Activated naive CD8-positive, alpha-beta T cell treated with anti-CD3 and anti-CD28 coated beads, Interleukin-2, amount 10 ng/mL, durations not matched to agents 7 days and 5 days (primary cell): Measurements from ENCODE around the gene TOPORS. TPM values are rescaled to one million over a fixed set of nuclear protein-coding genes. Genes with fewer than 3 reads are reported as not detected.
"Not testable (repeated sequence)": the region's sequence is repeated elsewhere in the genome, so short reads cannot be mapped to it uniquely, and the experiment has no call there.

Experiments used
- ATAC-seq: fragments of 150-1000 bp; cut with Tn5 transposase; one replicate; pipeline ENCODE4 v1.10.0; 2021; ENCODE audit warnings: low read depth, moderate library complexity
- POLR2A ChIA-PET: fragments of 350-600 bp; sonication (Branson Sonifier 250); formaldehyde crosslinking; loops from one replicate; lab custom pipeline; 2021; ENCODE audit warnings: antibody characterized with exemption; lab: Charles Lee
- DNase-seq: peaks from one replicate; pipeline ENCODE4 v3.0.0; 2021
- H3K27ac Mint-ChIP-seq: one replicate; pipeline ENCODE4 v1.8.0; 2022; ENCODE audit warnings: mild to moderate bottlenecking, mixed read lengths
- H3K27me3 Mint-ChIP-seq: one replicate; pipeline ENCODE4 v1.8.0; 2022; ENCODE audit warnings: mild to moderate bottlenecking, moderate library complexity, mixed read lengths
- H3K36me3 Mint-ChIP-seq: one replicate; pipeline ENCODE4 v1.8.0; 2021; ENCODE audit warnings: mild to moderate bottlenecking, mixed read lengths
- H3K4me1 Mint-ChIP-seq: one replicate; pipeline ENCODE4 v1.8.0; 2021; ENCODE audit warnings: mixed read lengths
- H3K4me3 Mint-ChIP-seq: one replicate; pipeline ENCODE4 v1.8.0; 2022; ENCODE audit warnings: mild to moderate bottlenecking, moderate library complexity, mixed read lengths
- H3K9me3 Mint-ChIP-seq: one replicate; pipeline ENCODE4 v1.8.0; 2021; ENCODE audit warnings: mixed read lengths
- total RNA-seq, 2 experiments: library from RNA; stranded (reverse); gene quantifications; one replicate each; pipeline ENCODE4 v1.2.3, GENCODE V29; 2021

The TOPORS gene
- total RNA-seq, 2 experiments from 2014 or later = 17.2 to 18.1 TPM

DNA sequence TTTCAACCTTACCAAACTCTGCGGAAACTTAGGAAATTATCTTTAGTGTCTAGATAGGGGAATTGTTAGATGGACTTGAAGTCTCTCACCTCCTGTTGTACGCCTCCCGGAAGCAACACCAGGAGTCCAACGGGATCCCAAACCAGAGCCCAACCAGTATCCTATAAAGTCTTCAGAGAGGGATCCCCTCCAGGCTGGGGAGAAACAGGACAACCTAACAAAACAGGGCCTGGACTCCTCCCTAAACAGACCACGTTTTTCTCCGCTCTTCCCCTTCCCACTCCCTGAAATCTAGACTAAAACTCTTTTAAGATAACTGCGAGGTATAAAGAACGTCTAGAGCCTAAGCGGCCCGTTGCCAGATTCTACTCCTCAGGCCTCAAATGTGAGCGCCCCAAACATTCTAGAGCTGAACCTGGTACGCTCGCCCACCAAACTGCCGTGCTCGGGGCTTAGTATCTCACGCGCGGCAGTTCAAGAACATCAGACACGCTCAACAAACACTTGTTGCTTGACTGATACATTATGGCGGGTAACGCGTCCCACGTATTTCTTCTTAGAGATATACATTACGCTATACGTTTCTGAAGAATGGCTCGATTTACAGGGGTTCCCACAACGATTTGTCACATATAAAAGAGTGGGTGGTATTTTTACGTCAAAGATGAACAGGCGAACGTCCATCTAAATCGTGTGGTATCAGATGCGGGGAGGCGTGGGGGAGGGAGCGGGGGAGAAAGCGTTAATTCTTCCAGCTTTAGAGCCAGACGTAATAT lies 922 bp downstream of the TOPORS start:
- DNase-seq (peak; percentile 62), ATAC-seq (peak; percentile 8)
- H3K9me3 Mint-ChIP-seq = no peaks in the 10 kb centered on the region
- H3K27ac Mint-ChIP-seq = peak overlapping the region; percentile 92
- POLR2A ChIA-PET = interaction anchor here (0.5 to 4.5 kb wide), 13 partner anchors 14 to 954 kb away, joined by 3 to 47 read pairs (median 5); partner anchors contain the start of genes ACO1, NDUFB6 and RIGI
- H3K4me3 Mint-ChIP-seq = peak overlapping the region; percentile 98
- H3K36me3 Mint-ChIP-seq = peaks cover 16% of the 10 kb centered on the region
- H3K27me3 Mint-ChIP-seq = no peaks in the 10 kb centered on the region
- H3K4me1 Mint-ChIP-seq = peaks cover 28% of the 10 kb centered on the region

DNA sequence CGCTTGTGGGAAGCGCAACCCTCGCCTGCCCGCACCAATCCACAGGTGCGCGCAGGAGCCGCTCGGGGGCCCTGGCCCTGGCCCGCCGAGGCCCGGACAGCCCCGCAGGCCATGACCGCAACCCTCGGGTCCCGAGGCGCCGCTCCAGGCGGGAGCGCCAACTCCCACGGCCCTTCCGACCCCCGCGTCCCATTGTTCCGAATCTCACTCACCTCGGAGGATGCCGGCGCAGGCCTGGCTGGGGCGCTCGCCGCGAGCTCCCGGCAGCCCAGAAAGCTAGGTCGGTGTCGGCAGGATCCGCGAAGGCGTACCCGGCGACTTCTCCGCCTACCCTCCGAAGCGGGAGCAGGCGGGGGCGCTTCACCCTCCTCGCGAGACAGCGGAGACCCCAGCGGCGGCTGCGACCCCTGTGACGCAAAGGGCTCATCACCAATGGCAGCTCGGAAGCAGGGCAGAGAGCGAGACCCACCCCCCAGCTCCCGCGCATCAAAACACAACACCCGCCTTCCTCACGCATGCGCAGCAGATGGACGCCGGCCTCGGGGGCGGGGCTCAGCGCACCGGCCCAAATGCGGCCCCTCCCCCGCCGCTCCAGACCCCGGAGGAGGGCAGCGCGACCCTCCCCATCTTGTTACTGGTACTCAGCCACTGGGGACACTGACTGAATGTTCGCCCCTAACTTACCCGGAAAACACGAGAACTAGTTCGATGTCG lies 1.7 kb downstream of the TOPORS start:
- Mint-ChIP-seq H3K4me1 (peaks cover 28% of the 10 kb centered on the region), H3K27me3 (no peaks in the 10 kb centered on the region), H3K36me3 (peaks cover 14% of the 10 kb centered on the region), H3K27ac (peak overlapping the region; percentile 92), H3K9me3 (no peaks in the 10 kb centered on the region), H3K4me3 (peak overlapping the region; percentile 98)
- POLR2A ChIA-PET = interaction anchor here (0.6 to 4.5 kb wide), 14 partner anchors 9 to 448 kb away, joined by 3 to 47 read pairs (median 5); partner anchors contain the start of genes ACO1, NDUFB6 and RIGI
- DNase-seq = peak; percentile 94
- ATAC-seq = peak; percentile 77

DNA sequence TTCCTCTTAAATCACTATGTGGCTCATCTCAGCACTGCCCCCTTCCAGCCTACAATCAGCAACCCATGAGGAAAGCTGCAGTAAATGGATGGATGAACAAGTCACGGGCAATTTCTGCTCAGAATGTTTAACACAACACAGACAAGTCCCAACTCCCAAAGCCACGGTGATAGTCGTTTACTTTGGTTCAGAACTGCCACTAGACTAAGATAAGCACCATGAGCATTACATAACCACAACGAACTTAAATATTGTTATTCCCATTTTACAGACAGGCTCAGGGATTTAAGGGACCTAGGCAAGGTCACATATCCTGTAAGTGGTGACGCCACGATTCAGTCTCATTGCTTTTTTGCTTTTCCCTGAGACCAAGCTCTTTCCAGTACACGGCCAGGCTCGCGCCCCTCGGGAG lies 2.2 kb downstream of the TOPORS start:
- ATAC-seq (no peak), DNase-seq (no peak)
- Mint-ChIP-seq H3K36me3 (peaks cover 14% of the 10 kb centered on the region), H3K27me3 (no peaks in the 10 kb centered on the region), H3K9me3 (no peaks in the 10 kb centered on the region), H3K27ac (peak overlapping the region; percentile 81), H3K4me1 (peaks cover 28% of the 10 kb centered on the region), H3K4me3 (peak overlapping the region; percentile 98)
- POLR2A ChIA-PET = interaction anchor here (0.6 to 4.5 kb wide), 12 partner anchors 9 to 171 kb away, joined by 3 to 47 read pairs (median 5); partner anchors contain the start of genes ACO1, NDUFB6 and RIGI

DNA sequence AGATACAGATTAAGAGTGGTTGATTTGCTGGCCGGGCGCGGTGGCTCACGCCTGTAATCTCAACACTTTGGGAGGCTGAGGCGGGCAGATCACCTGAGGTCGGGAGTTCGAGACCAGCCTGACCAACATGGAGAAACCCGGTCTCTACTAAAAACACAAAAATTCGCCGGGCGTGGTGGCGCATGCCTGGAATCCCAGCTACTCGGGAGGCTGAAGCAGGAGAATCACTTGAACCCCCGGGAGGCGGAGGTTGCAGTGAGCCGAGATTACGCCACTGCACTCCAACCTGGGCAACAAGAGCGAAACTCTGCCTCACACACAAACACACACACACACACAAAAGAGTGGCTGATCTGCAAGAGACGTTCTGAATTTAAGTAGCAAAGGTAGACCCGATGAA lies 4.2 kb downstream of the TOPORS start:
- not testable (repeated sequence) for H3K4me3 Mint-ChIP-seq

DNA sequence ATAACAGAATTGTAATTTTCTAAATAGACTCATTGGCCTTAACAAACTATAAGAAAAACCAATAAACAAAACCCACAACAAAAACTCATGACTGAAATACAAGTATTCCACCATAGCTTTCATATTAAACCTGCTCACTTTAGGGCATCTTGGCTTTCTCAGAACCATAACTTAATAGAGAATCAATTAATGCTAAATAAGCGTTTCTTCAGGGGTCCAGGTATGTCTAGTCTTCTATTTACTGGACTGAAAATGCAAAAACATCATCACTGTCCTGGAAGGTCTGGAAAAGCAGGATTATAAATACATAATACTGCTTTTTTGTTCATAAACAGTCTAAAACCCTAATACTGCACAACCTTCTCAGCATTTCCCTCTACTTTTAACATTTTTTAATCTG lies 6.5 kb downstream of the TOPORS start:
- POLR2A ChIA-PET = no interaction called here
- no peak overlapping the region for H3K4me3 Mint-ChIP-seq
- peaks cover 21% of the 10 kb centered on the region for H3K4me1 Mint-ChIP-seq
- H3K27me3 Mint-ChIP-seq = no peaks in the 10 kb centered on the region
- H3K9me3 Mint-ChIP-seq = no peaks in the 10 kb centered on the region
- H3K36me3 Mint-ChIP-seq = peaks cover 23% of the 10 kb centered on the region
- no peak overlapping the region for H3K27ac Mint-ChIP-seq
- DNase-seq = no peak
- no peak for ATAC-seq

More for the DNA sequence above, 4.2 kb downstream of the TOPORS start:
- peaks cover 17% of the 10 kb centered on the region for H3K36me3 Mint-ChIP-seq
- H3K9me3 Mint-ChIP-seq, DNase-seq, ATAC-seq, POLR2A ChIA-PET, H3K27ac Mint-ChIP-seq, H3K27me3 Mint-ChIP-seq: not testable (repeated sequence)
- H3K4me1 Mint-ChIP-seq = peaks cover 22% of the 10 kb centered on the region

DNA sequence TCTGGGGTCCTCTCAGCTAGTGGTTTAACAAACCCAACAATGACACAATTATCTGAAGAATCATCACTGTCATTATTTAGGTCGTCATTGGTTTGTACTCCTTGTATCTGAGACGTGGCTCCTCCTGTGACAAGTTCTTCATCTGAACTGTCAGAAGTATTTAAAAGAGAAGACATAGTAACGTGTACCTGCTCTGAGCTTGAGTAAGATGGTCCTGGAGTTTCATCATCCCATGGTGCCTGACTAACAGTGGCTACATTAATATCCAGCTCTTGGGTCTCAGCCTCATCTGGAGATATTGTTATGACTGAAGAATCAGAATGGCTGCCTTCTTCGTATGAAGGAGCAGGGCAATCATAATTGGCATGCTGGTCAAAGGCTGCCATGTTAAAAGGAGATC lies 9.3 kb downstream of the TOPORS start:
- peaks cover 10% of the 10 kb centered on the region for H3K4me1 Mint-ChIP-seq
- ATAC-seq (no peak), DNase-seq (no peak)
- POLR2A ChIA-PET = no interaction called here
- no peak overlapping the region for H3K27ac Mint-ChIP-seq
- no peaks in the 10 kb centered on the region for H3K9me3 Mint-ChIP-seq
- H3K4me3 Mint-ChIP-seq = no peak overlapping the region
- peaks cover 20% of the 10 kb centered on the region for H3K36me3 Mint-ChIP-seq
- no peaks in the 10 kb centered on the region for H3K27me3 Mint-ChIP-seq

DNA sequence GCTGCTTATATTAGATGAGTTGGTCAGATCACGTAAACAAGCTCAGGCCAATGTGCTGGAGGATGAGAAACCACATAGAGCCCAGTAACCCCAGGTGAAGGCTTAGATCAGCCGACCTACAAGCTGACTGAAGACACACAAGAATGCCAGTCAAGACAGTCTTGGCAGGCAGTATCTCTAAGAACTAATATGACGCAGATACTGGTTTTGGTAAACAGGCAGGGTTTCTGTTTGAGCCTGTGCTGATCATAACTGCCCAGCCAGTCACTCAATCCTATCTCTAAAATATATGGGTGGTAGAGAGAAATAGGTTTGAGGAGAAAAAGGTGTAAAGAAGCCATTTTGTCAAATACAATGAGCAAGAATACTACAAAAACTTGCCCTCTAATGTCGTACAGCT lies 18.6 kb downstream of the TOPORS start:
- POLR2A ChIA-PET = interaction anchor here (0.8 kb wide), 1 partner anchor 17 kb away, joined by 3 read pairs; no protein-coding TSS in a partner anchor
- Mint-ChIP-seq H3K27ac (no peak overlapping the region), H3K4me3 (no peak overlapping the region), H3K4me1 (no peaks in the 10 kb centered on the region), H3K27me3 (no peaks in the 10 kb centered on the region), H3K36me3 (peaks cover 22% of the 10 kb centered on the region), H3K9me3 (no peaks in the 10 kb centered on the region)
- ATAC-seq (no peak), DNase-seq (no peak)

DNA sequence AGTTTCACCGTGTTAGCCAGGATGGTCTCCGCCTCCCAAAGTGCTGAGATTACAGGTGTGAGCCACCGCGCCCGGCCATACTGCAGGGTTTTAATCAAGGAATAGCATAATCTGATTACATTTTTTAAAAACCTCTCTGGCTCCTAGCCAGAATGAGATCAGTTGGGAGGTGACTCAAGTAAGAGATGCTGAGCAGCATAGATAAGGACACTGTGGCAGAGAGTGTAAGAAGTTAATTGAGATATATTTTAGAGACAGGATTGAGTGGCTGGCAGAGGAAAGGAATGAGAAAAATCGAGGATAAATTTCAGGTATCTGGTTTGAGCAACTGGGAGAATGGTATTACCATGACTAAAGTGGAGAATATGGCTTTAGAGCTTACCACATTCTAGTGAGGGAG lies 19.1 kb downstream of the TOPORS start:
- no peak for DNase-seq
- Mint-ChIP-seq H3K4me1 (peaks cover 1% of the 10 kb centered on the region), H3K36me3 (peaks cover 24% of the 10 kb centered on the region), H3K4me3 (no peak overlapping the region), H3K27me3 (no peaks in the 10 kb centered on the region), H3K9me3 (no peaks in the 10 kb centered on the region), H3K27ac (no peak overlapping the region)
- ATAC-seq = no peak
- POLR2A ChIA-PET = interaction anchor here (0.8 kb wide), 1 partner anchor 18 kb away, joined by 3 read pairs; no protein-coding TSS in a partner anchor

DNA sequence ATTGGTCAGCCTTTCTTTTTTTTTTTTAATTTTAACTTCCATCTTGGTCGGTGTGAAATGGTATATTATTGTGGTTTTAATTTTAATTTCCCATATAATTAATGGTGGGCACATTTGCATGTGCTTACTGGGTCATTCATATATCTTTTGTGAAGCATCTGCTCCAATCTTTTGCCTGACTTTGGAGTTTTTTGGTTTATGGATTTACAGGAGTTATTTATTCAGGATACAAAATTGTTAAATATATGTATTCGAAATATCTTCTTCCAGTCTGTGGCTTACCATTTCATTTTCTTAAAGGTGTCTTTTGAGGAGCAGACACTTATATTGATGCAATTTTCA lies 25.7 kb downstream of the TOPORS start:
- no peaks in the 10 kb centered on the region for H3K27me3 Mint-ChIP-seq
- no peak for ATAC-seq
- peak overlapping the region; percentile 96 for H3K4me3 Mint-ChIP-seq
- POLR2A ChIA-PET = interaction anchor here (0.9 to 3.2 kb wide), 5 partner anchors 25 to 763 kb away, joined by 3 to 47 read pairs (median 10); partner anchors contain the start of genes ACO1, NFX1, SMIM27 and TOPORS
- H3K9me3 Mint-ChIP-seq = no peaks in the 10 kb centered on the region
- H3K27ac Mint-ChIP-seq = peak overlapping the region; percentile 90
- H3K4me1 Mint-ChIP-seq = peaks cover 38% of the 10 kb centered on the region
- H3K36me3 Mint-ChIP-seq = peaks cover 39% of the 10 kb centered on the region
- DNase-seq = no peak

DNA sequence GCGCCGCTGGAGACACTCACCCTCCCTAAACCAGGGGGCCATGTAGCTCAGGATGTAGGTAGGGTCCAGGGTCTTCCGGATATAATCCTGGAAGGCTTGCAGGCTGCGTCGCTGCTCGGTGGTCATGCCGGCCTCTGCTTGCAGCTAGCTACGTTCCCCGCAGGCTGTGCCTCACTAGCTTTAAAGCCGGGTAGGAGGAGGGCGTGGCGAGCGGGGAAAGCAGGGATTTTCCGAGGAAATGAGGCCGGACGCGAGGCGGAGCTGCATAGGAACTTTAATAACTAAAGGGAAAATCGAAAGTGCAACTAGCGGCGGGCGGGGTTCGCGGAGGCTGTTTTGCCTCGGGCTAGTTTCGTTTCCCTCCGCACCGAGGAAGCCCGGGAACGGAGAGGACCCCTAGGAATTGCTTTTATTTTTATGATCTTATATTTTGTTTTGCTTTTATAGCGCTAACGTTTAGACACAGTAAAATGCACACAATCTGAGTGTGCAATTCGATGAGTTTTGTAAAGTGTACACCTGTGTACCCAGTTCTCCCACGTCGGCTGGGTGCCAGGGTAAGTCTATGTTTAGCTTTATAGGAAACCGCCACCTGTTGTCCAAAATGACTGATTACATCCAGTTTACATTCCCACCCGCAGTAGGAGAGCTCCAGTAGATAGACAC lies 26.2 kb downstream of the TOPORS start, which contains the start of gene RIGI:
RIGI (minus strand) TSS at position 156 of the 666 bp plus-strand sequence; CDS start at position 126, 30 bp downstream.
- H3K36me3 Mint-ChIP-seq = peaks cover 42% of the 10 kb centered on the region
- DNase-seq (peak; percentile 77), ATAC-seq (peak; percentile 74)
- H3K4me3 Mint-ChIP-seq = peak within 1 kb of the TSS; percentile 96
- peak within 1 kb of the TSS; percentile 90 for H3K27ac Mint-ChIP-seq
- no peaks in the 10 kb centered on the region for H3K9me3 Mint-ChIP-seq
- no peaks in the 10 kb centered on the region for H3K27me3 Mint-ChIP-seq
- H3K4me1 Mint-ChIP-seq = peaks cover 39% of the 10 kb centered on the region
- POLR2A ChIA-PET = interaction anchor here (0.6 to 3.2 kb wide), 7 partner anchors 25 to 764 kb away, joined by 3 to 47 read pairs (median 5); partner anchors contain the start of genes ACO1, DNAJA1, NFX1 and SMIM27

DNA sequence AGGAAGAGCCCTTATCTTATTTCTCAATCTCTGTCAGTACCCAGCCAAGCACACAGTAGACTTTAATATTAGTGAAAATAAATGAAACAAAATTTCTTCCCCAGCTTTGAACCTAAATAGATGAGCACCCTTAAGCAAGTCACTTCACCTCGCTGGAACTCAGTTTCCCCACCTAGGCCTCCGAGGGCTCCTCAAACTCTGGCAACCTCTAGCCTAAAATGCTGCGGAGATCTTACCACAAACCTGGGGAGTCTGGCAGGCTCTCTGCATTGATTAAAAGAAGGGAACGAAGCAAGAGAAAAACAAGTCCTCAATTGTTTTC lies 26.7 kb downstream of the TOPORS start:
- Mint-ChIP-seq H3K4me1 (peaks cover 39% of the 10 kb centered on the region), H3K36me3 (peaks cover 38% of the 10 kb centered on the region), H3K27me3 (no peaks in the 10 kb centered on the region), H3K27ac (peak overlapping the region; percentile 90), H3K9me3 (no peaks in the 10 kb centered on the region), H3K4me3 (peak overlapping the region; percentile 96)
- ATAC-seq (no peak), DNase-seq (no peak)
- POLR2A ChIA-PET = interaction anchor here (0.6 to 3.2 kb wide), 9 partner anchors 18 to 764 kb away, joined by 3 to 47 read pairs (median 3); partner anchors contain the start of genes ACO1, DNAJA1, NFX1 and SMIM27

DNA sequence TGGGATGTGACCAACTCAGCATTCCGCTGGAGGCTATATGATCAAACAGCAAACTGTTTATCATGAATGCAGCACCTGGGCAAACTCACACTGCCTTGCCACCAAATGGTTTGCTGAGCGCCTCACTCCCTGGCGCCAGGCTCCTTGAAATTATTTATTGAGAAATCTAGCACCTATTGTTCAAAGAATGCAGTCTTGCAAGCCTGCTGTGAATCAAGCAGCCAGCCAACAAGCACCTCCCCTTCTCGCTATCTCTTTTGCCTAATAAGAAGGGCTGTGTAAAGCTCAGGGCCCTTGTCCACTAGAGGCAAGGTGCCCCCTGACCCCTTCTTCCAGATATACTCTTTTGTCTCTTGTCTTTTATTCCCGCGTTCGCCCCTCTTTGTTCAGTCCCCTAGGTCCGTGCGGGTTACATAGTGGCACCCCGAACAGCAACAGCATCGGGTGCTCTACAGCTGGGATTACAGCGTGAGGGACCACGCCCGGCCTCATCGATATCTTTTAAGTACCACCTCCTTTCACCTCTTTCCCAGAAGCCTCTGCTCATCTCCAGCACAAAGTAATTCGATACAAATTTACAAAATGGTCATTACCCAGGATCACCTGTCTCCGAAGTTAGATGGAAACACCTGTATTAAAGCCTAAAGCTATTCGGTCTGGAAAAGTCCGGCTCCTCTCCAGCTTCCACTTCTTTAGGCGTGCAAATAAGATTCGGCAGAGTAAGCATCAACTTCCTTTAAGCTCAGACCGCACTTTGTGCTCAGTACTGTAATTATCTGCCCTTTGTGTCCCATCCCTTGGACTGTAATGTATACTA lies 27.3 kb downstream of the TOPORS start:
- Mint-ChIP-seq H3K4me1 (peaks cover 39% of the 10 kb centered on the region), H3K9me3 (no peaks in the 10 kb centered on the region), H3K4me3 (peak overlapping the region; percentile 96), H3K27ac (peak overlapping the region; percentile 90), H3K36me3 (peaks cover 42% of the 10 kb centered on the region), H3K27me3 (no peaks in the 10 kb centered on the region)
- ATAC-seq (peak; percentile 48), DNase-seq (peak; percentile 45)
- POLR2A ChIA-PET = interaction anchor here (0.6 to 3.2 kb wide), 8 partner anchors 18 to 500 kb away, joined by 3 to 47 read pairs (median 4); partner anchors contain the start of genes ACO1, DNAJA1, SMIM27 and TOPORS
